Measurements from ENCODE around the gene GHSR.

Gene GHSR

DNA sequence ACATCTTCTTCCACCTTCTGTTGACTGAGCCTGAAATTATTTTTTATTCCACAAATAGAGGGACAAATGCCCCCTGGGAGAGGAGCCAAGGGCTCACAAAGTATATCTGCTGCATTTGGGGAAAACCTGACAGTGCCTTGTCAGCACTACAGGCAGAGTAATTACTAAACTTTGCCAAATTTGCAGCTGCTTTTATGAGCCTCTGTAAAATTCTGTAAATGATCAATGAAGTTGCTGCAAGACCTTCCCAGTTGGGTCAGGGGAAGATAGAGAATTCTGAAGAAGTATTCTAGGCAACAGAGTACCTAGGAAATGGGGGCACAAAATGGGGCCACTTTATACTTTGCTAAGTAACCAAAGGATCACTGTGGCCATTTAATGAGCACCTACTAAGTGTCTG lies 10.5 kb downstream of the GHSR start:
- no peak for DNase-seq

DNA sequence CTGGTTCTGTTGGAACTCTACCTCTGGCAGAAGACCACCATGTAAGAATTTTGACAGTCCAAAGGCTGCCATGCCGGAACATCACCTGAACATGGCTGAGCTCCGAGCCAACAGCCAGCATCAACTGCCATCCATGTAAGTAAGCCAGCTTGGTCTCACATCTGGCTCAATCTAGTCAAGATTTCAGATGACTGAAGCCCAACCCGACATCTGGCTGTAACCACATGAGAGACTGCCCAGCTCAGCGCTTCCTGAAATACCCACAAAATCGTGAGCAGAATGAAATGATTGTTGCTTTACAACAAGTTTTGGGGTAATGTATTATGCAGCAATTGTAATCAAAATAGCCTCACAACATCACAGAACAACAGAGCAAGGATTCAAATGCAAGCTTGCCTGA lies 32.9 kb downstream of the GHSR start:
- DNase-seq = no peak

GRCh38 chr3:172411478-172411947 lies 36.7 kb downstream of the GHSR start:
- no peak for DNase-seq

DNA sequence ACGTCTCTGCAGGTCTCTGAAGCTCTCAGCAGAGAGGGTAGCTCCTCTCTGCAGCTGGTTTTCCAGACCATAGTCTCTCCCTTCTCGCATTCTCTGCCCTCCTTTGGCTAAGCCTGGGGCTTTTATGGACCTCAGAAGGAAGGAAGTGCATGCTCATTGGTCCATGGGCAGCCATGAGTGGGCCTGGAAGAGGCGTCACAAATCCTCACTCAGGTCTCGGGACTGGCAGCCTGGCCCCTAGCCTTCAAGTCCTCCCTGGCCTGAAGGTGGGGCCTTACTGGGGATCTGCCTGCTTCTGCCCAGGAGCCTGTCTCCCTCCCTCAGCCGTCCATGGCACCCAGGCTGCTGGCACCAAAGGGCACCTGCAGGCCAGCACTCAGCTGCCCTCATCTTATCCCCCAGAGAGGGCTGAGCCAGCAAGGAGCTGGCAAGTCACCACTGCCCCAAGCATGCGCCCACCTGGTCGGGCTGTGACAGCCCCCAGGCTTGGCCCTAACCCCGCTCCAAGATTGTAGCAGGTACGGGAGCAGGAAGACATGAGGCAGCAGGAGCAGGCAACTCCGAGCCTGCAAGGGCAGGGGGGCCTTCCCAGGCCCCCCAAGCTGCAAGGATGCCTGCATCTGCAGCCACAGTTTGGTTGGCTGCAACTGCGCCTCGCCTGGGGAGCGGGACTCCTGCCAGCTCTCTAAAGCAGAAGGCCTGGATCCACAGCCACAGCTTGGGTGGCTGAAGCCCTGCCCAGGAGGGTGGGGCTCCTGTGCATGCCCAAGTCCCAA lies 37.4 kb downstream of the GHSR start:
- DNase-seq = no peak

DNA sequence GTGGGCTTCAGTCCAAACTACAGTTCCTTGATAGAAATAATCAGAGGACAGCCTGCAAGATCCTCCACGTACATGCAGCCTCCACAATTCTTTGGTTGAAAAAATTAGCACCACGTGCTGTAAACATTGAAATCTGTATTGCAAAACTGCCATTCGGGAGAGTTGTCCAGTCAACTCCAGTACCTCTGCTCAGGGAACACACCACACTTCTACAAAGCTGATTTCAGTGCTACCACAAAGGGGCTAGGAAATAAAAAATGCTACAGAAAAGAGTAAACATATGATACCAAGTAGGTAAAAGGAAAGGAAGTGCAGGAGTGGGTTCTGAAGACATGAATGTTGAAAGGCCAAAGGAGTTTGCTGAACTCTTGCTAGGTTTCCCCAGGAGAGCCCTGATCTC lies 40.4 kb downstream of the GHSR start:
- DNase-seq = no peak

GRCh38 chr3:172405914-172406313 lies 42.3 kb downstream of the GHSR start:
- DNase-seq = no peak

GRCh38 chr3:172404237-172404962 lies 43.9 kb downstream of the GHSR start:
- DNase-seq = no peak

DNA sequence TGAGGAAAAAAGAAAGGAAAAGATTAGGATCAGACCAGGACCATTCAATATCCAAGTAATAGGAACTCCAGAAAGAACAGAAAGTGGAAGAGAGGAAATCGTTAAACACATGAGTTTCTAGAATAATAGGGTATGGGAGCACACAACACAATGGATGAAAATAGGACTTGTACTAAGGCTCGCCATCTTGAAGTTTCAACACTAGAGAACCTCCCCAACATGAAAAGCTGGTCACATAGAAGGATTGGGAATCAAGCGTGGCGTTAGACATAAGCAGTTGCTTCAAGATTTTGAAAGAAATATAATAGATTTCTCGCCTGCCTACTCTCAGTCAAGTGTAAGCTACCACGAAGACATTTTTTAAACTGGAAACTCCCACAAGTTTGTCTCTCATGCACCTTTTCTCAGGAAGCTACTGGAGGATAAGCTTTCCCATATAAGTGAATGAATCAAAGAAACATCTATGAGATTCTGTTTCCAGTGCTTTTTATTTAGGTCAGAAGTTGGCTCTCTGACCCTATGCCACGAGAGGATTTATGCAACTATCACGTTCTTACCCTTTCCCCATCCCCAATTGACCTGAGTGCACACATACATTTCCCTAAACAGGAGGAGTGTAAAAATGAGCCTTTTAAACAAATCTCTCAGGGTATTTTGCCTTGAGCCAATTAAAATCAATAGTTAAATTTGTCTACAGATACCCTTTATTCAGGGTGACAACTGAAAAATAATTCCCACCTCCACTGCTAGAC lies 45.2 kb downstream of the GHSR start:
- DNase-seq = no peak

GRCh38 chr3:172402090-172402489 lies 46.2 kb downstream of the GHSR start:
- no peak for DNase-seq

DNA sequence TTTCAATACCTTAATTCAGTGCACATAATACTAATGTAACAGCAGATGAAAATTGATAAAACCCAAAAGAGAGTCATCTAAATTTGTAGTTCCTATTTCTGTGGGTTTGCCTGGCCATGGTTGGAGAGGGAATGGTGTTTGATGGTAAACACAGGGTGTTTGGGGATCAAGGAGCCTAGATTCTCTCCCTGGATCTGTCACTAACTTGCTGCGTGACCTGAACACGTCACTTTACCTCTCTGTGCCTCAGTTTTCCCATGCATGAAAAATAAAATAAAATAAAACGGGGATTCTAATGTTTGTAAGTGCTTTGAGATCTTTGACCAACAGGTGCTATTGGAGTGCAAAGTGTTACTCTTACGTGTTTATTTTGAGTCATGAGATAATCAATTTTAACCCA lies 49.8 kb downstream of the GHSR start:
- DNase-seq = no peak

GRCh38 chr3:172397716-172398405 lies 50.4 kb downstream of the GHSR start:
- no peak for DNase-seq

GRCh38 chr3:172396400-172396799 lies 51.9 kb downstream of the GHSR start:
- DNase-seq = no peak

DNA sequence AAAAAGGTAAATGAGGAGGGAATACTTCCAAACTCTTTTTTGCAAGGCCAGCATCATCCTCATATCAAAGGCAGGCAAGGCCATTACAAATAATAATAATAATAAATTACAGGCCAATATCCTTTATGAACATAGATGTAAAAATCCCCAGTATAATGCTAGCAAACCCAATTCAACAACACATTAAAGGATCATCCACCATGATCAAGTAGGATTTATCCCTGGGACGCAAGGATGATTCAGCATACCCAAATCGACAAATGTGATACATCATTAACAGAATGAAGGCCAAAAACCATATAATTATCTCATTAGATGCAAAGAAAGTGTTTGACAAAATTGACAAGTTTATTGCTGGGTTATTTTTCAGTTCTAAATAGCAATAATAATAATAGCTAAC lies 53.6 kb downstream of the GHSR start:
- DNase-seq = no peak
